GM20431 (cell line): Measurements from ENCODE around the gene IKBKE.

ENCODE experiments used
- in situ Hi-C: fragments of 300-500 bp; cut with MseI, MboI; formaldehyde crosslinking; loops from one replicate; pipeline ENCODE4 v1.15.0; 2020; ENCODE audit warnings: low sequenced_read_pairs; ENCODE audit not compliant: unreplicated experiment

The IKBKE gene

GRCh38 chr1:206489980-206490770 lies 19.9 kb downstream of the IKBKE start:
- in situ Hi-C loops, result loop anchor here (10.0 kb wide), 1 partner anchor 95 kb away; no protein-coding TSS in a partner anchor

GRCh38 chr1:206490771-206491405 lies 20.6 kb downstream of the IKBKE start:
- in situ Hi-C loops, result no loop called here

DNA sequence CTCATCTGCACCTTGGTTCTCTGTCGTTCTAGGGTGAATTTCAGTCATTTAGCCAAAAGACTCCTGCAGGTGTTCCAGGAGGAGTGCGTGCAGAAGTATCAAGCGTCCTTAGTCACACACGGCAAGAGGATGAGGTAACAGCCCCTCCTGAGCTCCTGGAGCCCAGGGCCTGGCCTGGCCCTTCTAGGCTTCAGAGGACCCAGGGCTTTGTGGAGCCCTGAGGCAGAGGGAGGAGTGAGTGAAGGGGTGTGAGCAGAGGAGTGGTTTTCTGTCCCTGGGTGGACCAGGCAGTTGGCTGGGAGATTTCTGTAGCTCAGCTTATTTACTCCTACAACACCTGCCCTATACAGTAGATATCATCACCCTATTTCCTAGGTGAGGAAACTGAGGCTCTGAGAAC lies 21.3 kb downstream of the IKBKE start:
- in situ Hi-C loops, result no loop called here

GRCh38 chr1:206492589-206492988 lies 22.3 kb downstream of the IKBKE start:
- in situ Hi-C loops, result no loop called here

DNA sequence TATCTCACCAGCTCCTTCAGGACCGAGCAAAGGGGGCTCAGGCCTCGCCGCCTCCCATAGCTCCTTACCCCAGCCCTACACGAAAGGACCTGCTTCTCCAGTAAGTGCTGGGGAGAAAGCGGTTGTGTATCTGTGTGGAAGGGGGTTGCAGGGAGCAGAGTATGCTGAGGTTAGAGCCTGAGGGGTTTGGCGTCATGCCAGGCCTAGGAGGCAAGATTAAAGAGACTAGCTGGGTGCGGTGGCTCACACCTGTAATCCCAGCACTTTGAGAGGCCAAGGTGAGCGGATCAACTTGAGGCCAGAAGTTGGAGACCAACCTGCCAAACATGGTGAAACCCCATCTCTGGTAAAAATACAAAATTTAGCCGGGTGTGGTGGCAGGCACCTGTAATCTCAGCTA lies 23.0 kb downstream of the IKBKE start:
- in situ Hi-C loops, result no loop called here

DNA sequence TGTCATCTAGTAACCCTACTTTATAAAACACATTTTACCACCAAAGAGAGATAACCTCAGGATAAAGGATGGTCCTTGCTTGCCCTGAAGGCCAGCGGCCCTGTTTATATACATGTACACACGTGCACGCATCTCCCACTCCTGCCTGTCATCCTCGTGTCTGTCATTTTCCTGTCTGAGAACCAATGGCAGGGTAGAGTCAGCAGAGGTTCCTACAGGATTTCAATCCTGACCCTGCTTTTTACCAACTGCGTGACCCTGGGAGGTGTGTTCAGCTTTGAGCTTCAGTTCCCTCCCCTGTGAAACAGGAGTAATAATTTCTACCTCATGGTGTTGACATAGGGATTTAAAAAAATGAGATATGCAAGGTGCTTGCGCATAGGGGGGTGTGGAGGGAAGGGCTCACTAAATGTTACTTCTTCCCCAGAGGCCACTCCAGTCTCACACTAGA lies 24.8 kb downstream of the IKBKE start:
- in situ Hi-C loops, result no loop called here

GRCh38 chr1:206495493-206496046 lies 25.3 kb downstream of the IKBKE start:
- in situ Hi-C loops, result no loop called here

DNA sequence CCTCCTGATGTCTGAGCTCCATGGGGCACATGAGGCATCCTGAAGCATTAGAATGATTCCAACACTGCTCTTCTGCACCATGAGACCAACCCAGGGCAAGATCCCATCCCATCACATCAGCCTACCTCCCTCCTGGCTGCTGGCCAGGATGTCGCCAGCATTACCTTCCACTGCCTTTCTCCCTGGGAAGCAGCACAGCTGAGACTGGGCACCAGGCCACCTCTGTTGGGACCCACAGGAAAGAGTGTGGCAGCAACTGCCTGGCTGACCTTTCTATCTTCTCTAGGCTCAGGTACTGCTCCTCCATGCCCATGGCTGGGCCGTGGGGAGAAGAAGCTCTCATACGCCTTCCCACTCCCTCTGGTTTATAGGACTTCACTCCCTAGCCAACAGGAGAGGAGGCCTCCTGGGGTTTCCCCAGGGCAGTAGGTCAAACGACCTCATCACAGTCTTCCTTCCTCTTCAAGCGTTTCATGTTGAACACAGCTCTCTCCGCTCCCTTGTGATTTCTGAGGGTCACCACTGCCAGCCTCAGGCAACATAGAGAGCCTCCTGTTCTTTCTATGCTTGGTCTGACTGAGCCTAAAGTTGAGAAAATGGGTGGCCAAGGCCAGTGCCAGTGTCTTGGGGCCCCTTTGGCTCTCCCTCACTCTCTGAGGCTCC lies 26.0 kb downstream of the IKBKE start:
- in situ Hi-C loops, result no loop called here

DNA sequence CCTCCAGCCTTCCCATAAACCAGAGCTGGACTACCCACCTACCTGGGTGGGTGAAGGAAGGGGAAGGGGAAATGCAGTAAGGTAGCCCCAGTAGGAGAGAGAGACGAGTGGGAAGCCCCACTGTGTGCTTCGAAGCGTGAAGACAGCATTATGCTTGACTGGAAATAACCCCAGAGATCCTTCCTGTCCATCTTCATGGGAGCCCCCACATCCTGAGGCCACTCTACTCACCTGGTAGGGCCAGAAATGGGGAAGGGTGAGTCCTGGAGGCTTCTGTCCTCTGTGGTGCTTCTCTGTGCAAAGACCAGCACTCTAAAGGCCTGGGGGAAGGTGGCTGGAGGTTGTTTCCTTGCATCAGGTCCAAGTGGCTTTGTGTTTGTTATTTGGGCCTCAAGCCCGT lies 27.1 kb downstream of the IKBKE start:
- in situ Hi-C loops, result no loop called here

- in situ Hi-C loops, result no loop called here
Observed at GRCh38 chr1:206497774-206498173, 27.5 kb downstream of the IKBKE start.

DNA sequence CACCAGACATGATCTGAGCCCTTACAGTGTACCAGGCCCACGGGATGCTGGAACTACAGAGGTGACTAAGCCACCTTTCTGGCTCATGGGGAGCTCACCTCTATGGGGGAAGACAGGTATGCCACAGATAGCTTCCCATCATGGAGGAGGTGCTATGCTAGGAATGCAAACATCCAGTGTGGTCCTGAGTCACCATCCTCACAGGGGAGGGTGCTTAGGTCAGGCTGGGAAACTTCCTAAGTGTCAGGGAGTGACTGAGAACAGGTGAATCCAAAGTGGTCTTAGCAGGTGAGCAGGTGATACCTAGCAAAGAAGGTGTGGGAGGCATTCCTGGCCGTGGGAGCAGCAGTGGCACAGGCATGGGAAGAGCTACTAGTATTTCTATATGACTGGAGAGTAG lies 28.4 kb downstream of the IKBKE start:
- in situ Hi-C loops, result no loop called here

DNA sequence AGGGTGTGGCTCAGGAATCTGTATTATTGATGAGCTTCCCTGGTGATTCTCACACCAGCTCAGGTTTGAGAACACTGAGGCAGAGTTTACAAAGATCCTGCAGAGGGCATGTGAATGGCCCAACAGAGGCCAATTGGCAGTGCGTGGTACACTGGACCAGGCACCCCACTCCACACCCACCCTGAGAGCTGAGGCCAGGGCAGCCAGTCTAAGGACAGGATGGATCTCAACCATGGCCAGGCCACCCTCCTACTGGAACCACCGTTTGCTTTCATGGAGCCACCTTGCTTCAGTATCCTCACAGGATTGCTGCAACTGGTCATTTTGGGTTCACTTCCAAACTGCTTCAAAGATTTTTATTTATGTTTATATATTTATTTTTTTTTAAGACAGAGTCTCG lies 29.8 kb downstream of the IKBKE start:
- in situ Hi-C loops, result no loop called here

DNA sequence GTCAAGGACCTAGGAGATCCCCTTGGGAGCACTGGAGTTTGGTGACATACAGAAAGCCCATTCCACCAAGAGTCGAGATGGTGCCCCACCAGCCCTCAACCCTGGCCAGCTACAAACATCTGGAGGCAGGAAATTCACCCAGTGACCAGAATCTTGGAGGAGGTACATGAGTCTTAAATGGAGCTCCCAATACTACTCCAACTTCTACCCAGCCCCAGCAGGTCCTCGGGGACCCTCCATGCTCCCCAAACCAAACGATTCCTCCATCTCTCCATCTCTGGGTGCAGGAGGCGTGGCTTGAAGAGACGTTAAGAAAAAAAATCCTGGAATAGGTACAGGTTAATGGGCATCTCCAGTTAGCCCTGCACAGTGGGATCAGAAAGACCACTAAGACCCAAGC lies 31.6 kb downstream of the IKBKE start:
- in situ Hi-C loops, result no loop called here

DNA sequence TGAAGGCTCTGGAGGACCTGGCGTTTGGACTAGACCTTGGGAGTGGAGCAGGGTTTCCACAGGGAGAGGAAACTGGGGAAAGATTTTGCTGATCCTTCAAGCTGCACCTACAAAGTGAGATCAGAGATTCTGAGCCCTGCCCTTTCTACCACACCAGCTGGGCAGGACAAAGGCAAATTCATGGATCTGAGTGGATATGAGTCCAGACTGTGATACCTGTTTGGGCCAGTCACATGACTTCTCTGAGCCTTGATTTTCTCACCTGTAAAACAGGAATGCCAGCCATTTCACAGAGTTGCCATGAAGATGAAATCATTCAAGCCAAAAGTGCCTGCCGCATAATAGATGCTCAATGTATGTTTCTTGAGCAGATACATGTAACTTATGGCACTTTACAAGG lies 32.1 kb downstream of the IKBKE start:
- in situ Hi-C loops, result no loop called here

- in situ Hi-C loops, result no loop called here
Observed at GRCh38 chr1:206502812-206503211, 32.5 kb downstream of the IKBKE start.

GRCh38 chr1:206503591-206504362 lies 33.5 kb downstream of the IKBKE start:
- in situ Hi-C loops, result no loop called here

- in situ Hi-C loops, result no loop called here
Observed at GRCh38 chr1:206504363-206504713, 34.1 kb downstream of the IKBKE start.

GRCh38 chr1:206505702-206506355 lies 35.6 kb downstream of the IKBKE start:
- in situ Hi-C loops, result no loop called here

DNA sequence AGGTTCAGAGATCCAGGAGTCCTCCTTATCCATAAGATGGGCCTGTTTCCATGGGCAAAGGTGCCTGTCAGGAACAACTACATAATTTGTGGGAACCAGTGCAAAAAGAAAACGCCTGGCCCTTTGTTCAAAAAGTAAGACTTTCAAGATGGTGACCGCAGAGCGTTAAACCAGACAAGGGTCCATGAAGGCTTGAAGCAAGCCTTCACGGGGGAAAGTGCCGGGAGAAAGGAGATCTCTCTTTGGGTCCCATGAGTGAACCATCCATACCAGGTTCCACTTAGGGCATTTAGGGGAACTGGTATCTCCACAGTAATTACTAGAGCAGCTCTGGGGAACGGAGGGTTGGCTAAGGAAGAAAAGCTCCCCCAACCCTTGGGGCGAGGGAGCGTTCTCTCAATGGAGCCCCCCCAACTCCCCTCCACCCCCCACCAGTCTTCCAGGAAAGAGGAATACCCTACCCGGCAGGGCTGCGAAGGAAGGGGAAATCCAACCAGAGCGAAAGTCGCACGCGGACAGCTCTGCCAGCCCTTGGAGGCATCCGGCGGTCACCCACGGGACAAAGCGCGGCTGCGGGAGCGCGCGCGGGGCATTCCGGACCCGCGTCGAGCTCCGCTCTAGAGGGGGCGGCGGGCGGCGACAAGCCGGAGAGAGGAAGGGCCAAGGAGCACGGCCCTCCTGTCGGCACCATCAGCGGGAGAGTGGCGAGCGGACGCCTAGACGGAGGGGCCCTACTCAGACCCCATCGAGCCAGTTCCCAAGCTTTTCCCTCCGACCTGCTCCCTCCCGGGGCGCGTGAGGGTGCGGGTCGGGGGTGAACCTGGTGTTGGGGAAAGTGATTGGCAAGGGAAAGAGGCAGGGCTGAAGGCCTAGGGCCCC lies 36.4 kb downstream of the IKBKE start:
- in situ Hi-C loops, result no loop called here
